ENCODE data around the gene SPTBN5. TPM values are rescaled to one million over a fixed set of nuclear protein-coding genes. Genes with fewer than 3 reads are reported as not detected.

Gene SPTBN5
- total and polyA plus RNA-seq, 11 donors = 0.31 to 5.6 (median 1.7) TPM

- Histone ChIP-seq H3K9me3 (no peaks in the 10 kb centered on the region), H3K27ac (peak overlapping the region; percentile 39 to 87 (median 78)), H3K4me1 (peaks cover 34 to 97% (median 85%) of the 10 kb centered on the region in 12 donors), H3K27me3 (no peaks in the 10 kb centered on the region), H3K4me3 (no peak overlapping the region), H3K36me3 (peaks cover 0 to 51% (median 9%) of the 10 kb centered on the region in 9 donors)
- DNase-seq = no peak
- TF ChIP-seq POLR2A (IDR thresholded peaks at IDR 0.05) = no peak
- TF ChIP-seq CTCF (IDR thresholded peaks at IDR 0.05) = no peak
- 87 to 97% (median 92%) methylated on average over 3 of the region's 3 CpGs for WGBS, 4 donors
- intact Hi-C loops (cut with DNase I) = loop anchor here in 5 of 10 donors (5.0 to 10.0 kb wide), 2 partner anchors 45 to 127 kb away; partner anchors contain the start of gene EHD4 (in 4 of the 5)
- no peak for ATAC-seq
These were observed 33.7 kb upstream of the SPTBN5 start for GRCh38 chr15:41927536-41927935.

GRCh38 chr15:41926185-41927056, 32.6 kb upstream of the SPTBN5 start:
- intact Hi-C loops (cut with DNase I) = loop anchor here in 5 of 10 donors (5.0 to 10.0 kb wide), 2 partner anchors 46 to 128 kb away; partner anchors contain the start of gene EHD4 (in 4 of the 5)
- Histone ChIP-seq H3K27me3 (no peaks in the 10 kb centered on the region), H3K27ac (peak overlapping the region; percentile 51 to 87 (median 78)), H3K4me1 (peaks cover 37 to 99% (median 89%) of the 10 kb centered on the region in 12 donors), H3K9me3 (no peaks in the 10 kb centered on the region), H3K4me3 (no peak overlapping the region), H3K36me3 (peaks cover 0 to 57% (median 9%) of the 10 kb centered on the region in 9 donors)
- WGBS, 4 donors = 40 to 54% (median 46%) methylated on average over 10 of the region's 10 CpGs
- DNase-seq (peak in 1 of 5 donors; percentile 30), ATAC-seq (peak in 3 of 4 donors; percentile 41 to 66 (median 46))
- TF ChIP-seq POLR2A (IDR thresholded peaks at IDR 0.05) (no peak), CTCF (IDR thresholded peaks at IDR 0.05) (no peak)

GRCh38 chr15:41925086-41925608, 31.3 kb upstream of the SPTBN5 start:
- peaks cover 29 to 99% (median 90%) of the 10 kb centered on the region in 12 donors for H3K4me1 ChIP-seq
- H3K27ac ChIP-seq = peak overlapping the region in 10 of 12 donors; percentile 59 to 87 (median 78)
- intact Hi-C loops (cut with DNase I) = loop anchor here in 5 of 10 donors (5.0 to 10.0 kb wide), 2 partner anchors 47 to 130 kb away; partner anchors contain the start of gene EHD4 (in 4 of the 5)

More at GRCh38 chr15:41925086-41925608, 31.3 kb upstream of the SPTBN5 start:
- Histone ChIP-seq H3K36me3 (peaks cover 0 to 57% (median 9%) of the 10 kb centered on the region in 9 donors), H3K9me3 (no peaks in the 10 kb centered on the region), H3K27me3 (no peaks in the 10 kb centered on the region), H3K4me3 (no peak overlapping the region)
- no peak for DNase-seq
- 49 to 61% (median 58%) methylated on average over 7 of the region's 7 CpGs for WGBS, 4 donors
- TF ChIP-seq POLR2A (IDR thresholded peaks at IDR 0.05) (no peak), CTCF (IDR thresholded peaks at IDR 0.05) (no peak)
- no peak for ATAC-seq

Data from heart left ventricle (tissue), 16 donors.